ENCODE results near the gene MYBPC3. TPM values are rescaled to one million over a fixed set of nuclear protein-coding genes. Genes with fewer than 3 reads are reported as not detected.

Gene MYBPC3
- total RNA-seq, 1 donor from 2014 or later = 2,568 TPM

DNA sequence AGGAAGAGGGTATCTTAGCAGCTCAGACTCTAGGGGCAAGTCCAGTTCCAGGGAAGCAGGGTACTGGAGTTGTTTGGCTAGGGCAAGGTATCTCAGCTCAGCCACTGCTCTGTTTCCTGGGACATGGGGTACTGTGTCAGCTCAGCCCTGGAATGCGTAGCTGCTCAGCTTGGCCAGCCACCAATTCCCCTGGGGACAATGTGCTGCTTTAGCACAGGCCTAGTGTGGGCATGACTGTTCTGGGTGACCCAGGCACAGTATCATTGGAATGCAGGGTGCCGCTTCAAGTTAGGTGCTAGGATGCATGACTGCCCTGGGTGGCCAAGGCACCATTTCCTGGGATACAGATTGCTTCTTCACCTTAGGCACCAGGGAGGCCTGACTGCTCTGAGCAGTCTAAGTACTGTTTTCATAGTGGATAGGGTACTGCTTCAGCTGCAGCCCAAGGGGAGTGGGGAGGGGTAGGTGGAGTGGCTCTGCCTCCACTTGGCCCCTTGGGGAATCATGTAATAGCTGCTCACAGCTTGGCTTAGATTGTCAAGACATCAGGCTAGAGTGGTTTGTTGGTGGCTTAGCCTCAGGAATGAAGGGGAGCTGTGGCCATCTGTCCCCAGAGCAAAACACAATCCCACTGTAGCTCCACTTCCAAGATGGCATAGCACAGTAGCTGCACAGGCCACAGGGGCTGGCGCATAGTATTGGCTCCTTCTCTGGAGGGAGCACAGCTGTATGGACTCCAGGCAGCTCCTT, 46.6 kb downstream of the MYBPC3 start:
- peak; percentile 82 for DNase-seq
- peak; percentile 97 for ATAC-seq (ENCODE audit: poor library complexity)
- intact Hi-C loops (cut with DNase I) = loop anchor here (5.0 kb wide), 1 partner anchor 34 kb away; the partner anchor contains the start of gene MADD

DNA sequence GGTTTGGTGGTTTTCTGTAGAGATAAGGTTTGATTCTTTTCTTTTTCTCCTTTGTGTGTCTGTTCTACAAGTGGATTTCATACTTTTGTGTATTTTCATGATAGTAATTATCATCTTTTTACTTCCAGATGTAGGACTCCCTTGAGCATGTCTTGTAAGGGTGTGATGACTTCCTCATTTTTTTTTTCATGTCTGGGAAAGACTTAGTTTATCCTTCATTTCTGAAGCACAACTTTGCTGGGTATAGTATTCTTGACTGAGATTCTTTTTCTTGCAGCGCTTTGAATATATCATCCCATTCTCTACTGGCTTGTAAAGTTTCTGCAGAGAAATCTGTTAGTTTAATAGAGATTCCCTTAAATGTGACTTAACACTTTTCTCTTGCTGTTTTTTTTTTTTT, 49.6 kb downstream of the MYBPC3 start:
- intact Hi-C loops (cut with DNase I) = no loop called here
- ATAC-seq (ENCODE audit: poor library complexity) (no peak), DNase-seq (no peak)

DNA sequence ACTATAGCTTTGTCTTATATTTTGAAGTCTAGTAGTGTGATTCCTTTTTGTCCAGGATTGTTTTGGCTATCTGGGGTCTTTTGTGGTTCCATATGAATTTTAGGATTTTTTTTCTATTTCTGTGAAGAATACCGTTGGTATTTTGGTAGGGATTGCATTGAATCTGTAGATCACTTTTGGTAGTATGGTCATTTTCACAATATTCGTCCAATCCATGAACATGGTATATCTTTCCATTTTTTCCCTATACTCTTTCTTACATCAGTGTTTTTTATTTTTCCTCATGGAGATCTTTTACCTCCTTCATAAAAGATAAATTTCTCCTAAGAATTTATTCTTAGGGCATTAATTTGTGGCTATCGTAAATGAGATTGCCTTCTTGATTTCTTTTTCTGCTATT, 53.4 kb downstream of the MYBPC3 start:
- intact Hi-C loops (cut with DNase I) = no loop called here
- no peak for DNase-seq
- ATAC-seq (ENCODE audit: poor library complexity) = no peak

DNA sequence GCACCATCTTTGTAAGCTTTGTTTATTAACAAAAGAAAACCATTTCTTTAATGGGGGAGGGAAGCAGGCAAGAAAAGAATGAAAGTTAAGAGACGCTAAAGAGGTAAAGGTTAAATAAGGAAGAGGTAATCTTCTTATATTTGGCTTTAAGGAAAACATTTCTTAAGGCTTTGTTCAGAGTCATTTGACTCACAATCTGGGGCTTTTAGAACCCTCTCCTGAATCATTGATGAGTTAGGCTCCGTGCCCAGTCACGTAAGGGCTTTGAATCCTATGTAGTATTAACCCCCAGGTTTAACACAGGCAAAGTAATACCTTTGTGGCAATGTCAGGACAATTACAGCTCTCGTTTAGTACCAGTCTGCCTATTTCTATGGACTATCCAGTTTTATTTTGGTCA, 56.5 kb downstream of the MYBPC3 start:
- ATAC-seq (ENCODE audit: poor library complexity) (no peak), DNase-seq (no peak)
- intact Hi-C loops (cut with DNase I) = no loop called here

DNA sequence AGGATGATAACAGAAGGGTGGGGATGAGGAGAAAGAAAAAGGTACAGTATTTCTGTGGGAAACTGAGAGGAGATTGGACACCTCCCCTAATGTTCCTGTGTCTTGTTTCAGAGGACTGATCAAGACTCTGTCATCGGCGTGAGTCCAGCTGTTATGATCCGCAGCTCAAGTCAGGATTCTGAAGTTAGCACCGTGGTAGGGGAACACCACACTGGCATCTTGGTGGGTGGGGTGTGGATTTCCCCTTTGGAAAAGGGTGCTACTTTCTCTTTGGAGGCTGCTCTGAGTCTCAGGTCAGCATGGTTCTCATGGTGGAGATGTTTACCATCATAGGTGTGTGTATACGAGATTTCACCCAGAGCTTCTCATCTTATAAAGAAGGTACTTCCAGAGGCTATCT, 57.1 kb downstream of the MYBPC3 start:
- no peak for ATAC-seq (ENCODE audit: poor library complexity)
- DNase-seq = no peak
- intact Hi-C loops (cut with DNase I) = no loop called here

DNA sequence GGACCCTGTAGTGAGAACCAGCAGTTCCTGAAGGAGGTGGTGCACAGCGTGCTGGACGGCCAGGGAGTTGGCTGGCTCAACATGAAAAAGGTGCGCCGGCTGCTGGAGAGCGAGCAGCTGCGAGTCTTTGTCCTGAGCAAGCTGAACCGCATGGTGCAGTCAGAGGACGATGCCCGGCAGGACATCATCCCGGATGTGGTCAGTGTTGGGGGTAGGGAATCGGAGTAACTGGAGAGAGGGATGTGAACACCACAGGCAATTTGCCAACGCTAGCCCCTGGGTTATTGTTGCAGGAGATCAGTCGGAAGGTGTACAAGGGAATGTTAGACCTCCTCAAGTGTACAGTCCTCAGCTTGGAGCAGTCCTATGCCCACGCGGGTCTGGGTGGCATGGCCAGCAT, 62.6 kb downstream of the MYBPC3 start:
- ATAC-seq (ENCODE audit: poor library complexity) = no peak
- intact Hi-C loops (cut with DNase I) = no loop called here

DNA sequence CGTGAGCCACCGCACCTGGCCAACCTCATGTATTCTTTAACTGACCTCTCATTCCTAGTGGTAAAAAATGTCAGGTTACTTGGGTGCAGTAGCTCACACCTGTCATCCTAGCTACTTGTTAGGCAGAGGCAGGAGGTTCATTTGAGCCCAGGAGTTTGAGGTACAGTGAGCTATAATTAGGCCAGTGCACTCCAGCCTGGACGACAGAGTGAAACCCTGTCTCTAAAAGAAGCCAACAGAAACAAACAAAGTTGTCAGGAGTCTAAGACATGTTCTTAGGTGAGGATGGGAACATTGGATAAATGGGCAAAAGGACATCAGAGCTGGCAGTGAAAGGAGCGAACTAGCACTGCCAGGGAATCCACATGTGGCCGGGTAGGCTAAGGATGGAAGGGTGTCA, 64.4 kb downstream of the MYBPC3 start:
- intact Hi-C loops (cut with DNase I) = no loop called here
- DNase-seq (no peak), ATAC-seq (ENCODE audit: poor library complexity) (peak; percentile 82)

More for the DNA sequence above, 62.6 kb downstream of the MYBPC3 start:
- DNase-seq = no peak

DNA sequence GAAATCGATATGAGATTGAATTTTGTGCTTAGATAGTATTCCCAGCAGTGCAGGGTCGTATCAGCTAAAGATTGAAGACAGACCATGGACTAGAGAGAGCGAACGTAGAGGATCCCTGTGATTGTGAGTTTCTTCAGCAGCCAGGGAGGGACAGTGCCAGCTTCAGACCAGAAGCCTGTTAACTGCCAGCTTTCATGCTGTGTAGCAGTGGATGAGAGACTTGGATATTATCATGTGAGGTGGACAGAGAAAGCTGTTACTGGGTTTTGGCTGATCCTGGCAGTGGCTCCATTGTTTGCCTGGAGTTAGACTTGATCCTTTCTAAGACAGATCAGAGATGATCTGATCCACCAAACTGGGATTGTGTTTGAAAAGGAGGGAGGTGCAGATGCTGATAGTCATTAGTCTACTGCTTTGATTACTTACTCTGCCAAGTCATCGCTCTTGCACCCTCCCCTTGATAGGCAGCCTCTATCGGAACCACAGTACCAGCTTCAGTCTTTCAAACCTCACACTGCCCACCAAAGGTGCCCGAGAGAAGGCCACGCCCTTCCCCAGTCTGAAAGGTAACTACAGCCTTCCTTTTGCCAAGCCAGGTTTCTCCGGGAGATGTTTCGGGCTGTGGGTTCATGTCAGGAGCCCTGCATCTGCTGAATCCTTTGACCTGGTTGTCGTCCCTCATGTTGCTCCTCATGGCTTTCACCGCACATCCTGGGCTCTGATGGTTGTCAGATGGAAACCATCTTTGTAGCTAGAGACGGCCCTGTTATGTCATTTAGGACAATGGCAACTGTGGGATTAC, 66.3 kb downstream of the MYBPC3 start:
- DNase-seq (no peak), ATAC-seq (ENCODE audit: poor library complexity) (peak; percentile 40)
- intact Hi-C loops (cut with DNase I) = no loop called here

DNA sequence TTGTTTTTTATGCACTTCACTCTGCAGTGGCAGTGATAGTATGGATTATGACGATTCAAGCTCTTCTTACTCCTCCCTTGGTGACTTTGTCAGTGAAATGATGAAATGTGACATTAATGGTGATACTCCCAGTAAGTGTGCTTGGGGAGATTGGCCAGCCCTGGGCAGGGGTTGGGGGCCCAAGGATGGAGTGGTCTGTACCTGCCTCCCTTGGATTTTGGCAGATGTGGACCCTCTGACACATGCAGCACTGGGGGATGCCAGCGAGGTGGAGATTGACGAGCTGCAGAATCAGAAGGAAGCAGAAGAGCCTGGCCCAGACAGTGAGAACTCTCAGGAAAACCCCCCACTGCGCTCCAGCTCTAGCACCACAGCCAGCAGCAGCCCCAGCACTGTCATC, 68.4 kb downstream of the MYBPC3 start:
- intact Hi-C loops (cut with DNase I) = no loop called here
- DNase-seq (no peak), ATAC-seq (ENCODE audit: poor library complexity) (no peak)

DNA sequence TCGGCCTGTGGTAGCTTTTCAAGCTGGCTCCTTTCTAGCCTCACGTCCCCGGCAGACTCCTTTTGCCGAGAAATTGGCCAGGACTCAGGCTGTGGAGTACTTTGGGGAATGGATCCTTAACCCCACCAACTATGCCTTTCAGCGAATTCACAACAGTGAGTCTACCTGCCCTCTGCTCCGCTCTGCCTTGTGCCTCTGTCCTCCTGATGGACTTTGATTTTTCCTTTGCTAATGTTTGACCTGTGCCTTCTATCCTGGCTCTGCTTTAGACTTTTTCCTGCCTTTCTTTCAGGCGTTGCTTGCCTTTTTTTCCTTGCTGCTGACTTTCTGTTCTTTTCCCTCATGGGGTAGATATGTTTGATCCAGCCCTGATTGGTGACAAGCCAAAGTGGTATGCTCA, 70.0 kb downstream of the MYBPC3 start:
- no peak for DNase-seq
- no peak for ATAC-seq (ENCODE audit: poor library complexity)
- intact Hi-C loops (cut with DNase I) = no loop called here

Small RNAs within 50 kb of the gene (microRNA-seq; reads per million reads assigned to microRNA genes)
- gene MIR4487 = not detected

Other genes starting within 250 kb of the MYBPC3 start
- 46.1 TPM for gene ARFGAP2, start 175.8 kb downstream of the MYBPC3 start, total RNA-seq
- gene PACSIN3, start 166.3 kb downstream of the MYBPC3 start, total RNA-seq = 175 TPM
- 9.3 TPM for gene DDB2, start 137.7 kb downstream of the MYBPC3 start, total RNA-seq
- gene ACP2, start 103.9 kb downstream of the MYBPC3 start, total RNA-seq = 18.4 TPM
- gene NR1H3, start 94.7 kb downstream of the MYBPC3 start, total RNA-seq = 19.1 TPM
- 39.7 TPM for gene MADD, start 82.6 kb downstream of the MYBPC3 start, total RNA-seq
- 11.1 TPM for gene SPI1, start 25.8 kb upstream of the MYBPC3 start, total RNA-seq
- gene SLC39A13, start 55.9 kb upstream of the MYBPC3 start, total RNA-seq = 34.5 TPM
- 166 TPM for gene PSMC3, start 73.7 kb upstream of the MYBPC3 start, total RNA-seq
- 6.7 TPM for gene RAPSN, start 96.4 kb upstream of the MYBPC3 start, total RNA-seq
- 97.4 TPM for gene CELF1, start 200.4 kb upstream of the MYBPC3 start, total RNA-seq
- gene PTPMT1, start 212.9 kb upstream of the MYBPC3 start, total RNA-seq = 20.9 TPM
- 12.9 TPM for gene KBTBD4, start 226.3 kb upstream of the MYBPC3 start, total RNA-seq
- 350 TPM for gene NDUFS3, start 226.4 kb upstream of the MYBPC3 start, total RNA-seq
- gene FAM180B, start 234.0 kb upstream of the MYBPC3 start, total RNA-seq = not detected
- gene C1QTNF4, start 241.7 kb upstream of the MYBPC3 start, total RNA-seq = 0.48 TPM